Hepatocyte (in vitro differentiated cells): Measurements from ENCODE around the gene TNS3.

Experiments used
- CTCF ChIP-seq: fragments of 200-600 bp; sonication (generic); IDR thresholded peaks from 2 replicates; pipeline ENCODE4 v1.5.1; 2016; ENCODE audit warnings: antibody characterized with exemption, mild to moderate bottlenecking; ENCODE audit not compliant: poor library complexity
- EZH2phosphoT487 ChIP-seq: fragments of 200-600 bp; sonication (generic); IDR thresholded peaks from one replicate; pipeline ENCODE4 v1.6.1; 2018; ENCODE audit warnings: antibody characterized with exemption, mild to moderate bottlenecking, low read depth, moderate library complexity; ENCODE audit not compliant: unreplicated experiment, severe bottlenecking

GRCh38 chr7:47349401-47349800 lies 232.5 kb downstream of the TNS3 start:
- TF ChIP-seq CTCF: no peak
- TF ChIP-seq EZH2phosphoT487: no peak
